Measurements from ENCODE around the gene RGS1.
"Not testable (repeated sequence)": the region's sequence is repeated elsewhere in the genome, so short reads cannot be mapped to it uniquely, and the experiment has no call there.

Gene RGS1, protein sequence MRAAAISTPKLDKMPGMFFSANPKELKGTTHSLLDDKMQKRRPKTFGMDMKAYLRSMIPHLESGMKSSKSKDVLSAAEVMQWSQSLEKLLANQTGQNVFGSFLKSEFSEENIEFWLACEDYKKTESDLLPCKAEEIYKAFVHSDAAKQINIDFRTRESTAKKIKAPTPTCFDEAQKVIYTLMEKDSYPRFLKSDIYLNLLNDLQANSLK

DNA sequence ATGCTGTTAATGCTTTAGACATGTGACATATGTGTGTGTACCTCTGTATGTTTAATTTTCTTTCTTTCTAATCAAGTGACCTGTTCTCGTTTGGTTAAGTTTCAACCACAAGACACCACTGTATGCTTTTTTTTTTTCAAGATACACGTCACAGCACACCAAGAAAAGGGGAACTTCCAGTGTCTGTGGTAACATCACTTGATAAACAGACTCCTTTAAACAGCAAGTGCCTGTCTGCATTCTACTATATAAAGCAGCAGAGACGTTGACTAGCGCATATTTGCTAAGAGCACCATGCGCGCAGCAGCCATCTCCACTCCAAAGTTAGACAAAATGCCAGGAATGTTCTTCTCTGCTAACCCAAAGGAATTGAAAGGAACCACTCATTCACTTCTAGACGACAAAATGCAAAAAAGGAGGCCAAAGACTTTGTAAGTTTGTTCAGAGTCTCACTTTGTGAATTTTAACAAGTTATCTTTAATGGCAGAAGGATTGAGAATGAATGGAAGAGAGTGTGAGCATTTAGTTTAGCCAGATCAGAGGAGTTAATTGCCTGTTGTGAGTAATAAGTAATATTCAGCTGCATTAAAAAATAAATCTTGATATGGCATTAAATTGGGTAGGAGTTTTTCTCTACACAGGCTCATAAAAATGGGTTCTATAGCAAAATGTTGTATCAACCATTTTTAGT is at the start of gene RGS1:
TSS of gene RGS1 (plus strand) at position 275 of the 691 bp plus-strand sequence. CDS start at position 295, 20 bp downstream.
- no peak for DNase-seq (ENCODE audit: low read depth)

DNA sequence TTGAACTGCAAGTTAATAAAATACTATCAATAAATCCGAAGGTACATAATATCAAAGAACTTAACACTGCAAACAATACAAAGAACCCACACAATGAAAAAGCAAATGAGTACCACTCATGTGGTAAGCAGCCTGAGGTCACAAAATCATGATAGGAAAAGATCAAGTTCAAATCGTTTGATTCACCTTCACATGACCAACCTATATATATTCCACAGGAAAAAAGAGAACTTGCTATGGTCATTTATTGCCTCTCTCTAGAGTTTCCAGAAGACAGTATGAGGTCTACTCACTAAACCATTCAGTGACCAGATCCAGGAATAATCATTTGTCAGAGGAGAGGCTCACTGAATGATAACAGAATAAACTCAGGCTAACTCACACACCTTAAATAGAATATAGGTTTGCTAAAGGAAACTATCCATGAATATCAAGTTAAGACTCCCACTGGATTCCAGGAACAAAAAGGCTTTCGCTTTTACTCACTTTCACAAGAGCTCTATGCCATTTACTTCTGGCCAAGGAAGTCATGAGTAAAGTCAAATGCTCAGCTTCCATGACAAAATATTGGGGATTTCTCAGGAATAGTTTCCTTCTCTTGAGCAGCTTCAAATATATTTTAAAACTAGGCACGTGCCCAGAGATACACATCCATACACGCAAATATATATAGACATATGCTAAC is 48.3 kb upstream of the RGS1 start:
- DNase-seq (ENCODE audit: low read depth): no peak

DNA sequence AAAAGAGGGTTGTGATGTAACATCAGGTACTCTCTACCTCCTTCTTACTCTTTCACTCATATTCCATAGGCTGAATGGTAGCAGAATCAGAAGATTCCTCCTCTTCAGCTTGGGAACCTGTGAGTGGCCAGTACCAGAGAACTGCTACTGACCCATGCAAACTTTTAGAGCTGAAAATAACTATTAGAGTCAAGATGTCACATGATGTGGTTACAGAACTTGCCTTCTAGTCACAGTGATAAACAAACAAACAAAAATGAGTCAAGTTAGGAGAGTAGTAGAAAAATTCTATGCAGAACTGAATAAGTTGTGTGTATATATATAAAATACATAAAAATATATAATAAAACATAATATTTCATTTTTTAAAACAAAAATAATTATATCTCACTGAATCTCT is 47.6 kb upstream of the RGS1 start:
- DNase-seq (ENCODE audit: low read depth): no peak

DNA sequence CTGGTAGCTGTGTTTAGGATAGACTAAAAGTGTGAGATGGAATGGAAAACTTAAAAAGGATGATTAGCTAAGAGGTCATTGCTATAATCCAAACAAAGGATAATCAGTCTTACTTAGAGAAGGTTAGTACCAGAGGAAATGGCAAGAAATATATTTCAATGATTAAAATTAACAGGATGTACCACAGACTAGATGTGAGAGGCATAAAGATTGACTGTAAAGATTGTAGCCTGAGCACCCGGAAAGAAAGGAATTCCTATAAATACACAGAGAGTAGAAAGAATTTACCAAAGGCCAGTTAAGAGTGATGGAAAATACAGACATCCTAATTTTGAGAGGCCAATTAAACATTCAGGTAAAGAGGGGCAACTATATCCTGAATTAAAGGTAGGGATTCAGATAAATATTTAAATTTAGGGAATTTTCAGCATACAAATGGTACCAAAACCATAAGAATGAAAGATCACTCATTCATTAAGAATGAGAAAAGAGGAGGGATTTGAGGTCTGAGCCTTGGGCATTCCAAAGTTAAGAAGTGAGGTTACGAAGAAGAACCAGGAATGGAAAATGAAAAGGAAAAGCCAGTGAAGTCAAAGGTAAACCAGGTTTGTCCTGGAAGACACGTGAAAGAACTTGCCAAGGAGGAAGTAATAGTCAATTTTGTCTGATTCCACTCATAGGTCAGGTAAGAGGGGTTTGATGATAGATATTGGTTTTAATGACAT is 46.4 kb upstream of the RGS1 start:
- no peak for DNase-seq (ENCODE audit: low read depth)

DNA sequence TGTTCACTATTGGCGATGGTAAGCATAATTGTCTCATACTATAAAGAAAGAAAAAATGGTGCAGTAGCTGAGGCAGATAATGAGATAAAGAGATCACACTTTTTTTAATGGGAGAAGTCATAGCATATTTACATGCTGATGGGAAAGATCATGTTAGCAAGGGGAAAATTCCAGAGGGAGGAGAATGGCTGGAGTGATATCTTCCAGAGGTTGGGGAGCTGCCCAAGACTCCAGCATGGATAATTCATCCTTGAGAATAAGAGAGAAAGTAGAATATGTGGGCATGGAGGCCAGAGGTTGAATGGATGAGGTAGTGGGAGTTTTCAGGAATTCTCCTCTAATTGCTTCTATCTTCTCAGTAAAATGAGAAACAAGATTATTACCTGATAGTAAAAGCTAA is 45.8 kb upstream of the RGS1 start:
- no peak for DNase-seq (ENCODE audit: low read depth)

DNA sequence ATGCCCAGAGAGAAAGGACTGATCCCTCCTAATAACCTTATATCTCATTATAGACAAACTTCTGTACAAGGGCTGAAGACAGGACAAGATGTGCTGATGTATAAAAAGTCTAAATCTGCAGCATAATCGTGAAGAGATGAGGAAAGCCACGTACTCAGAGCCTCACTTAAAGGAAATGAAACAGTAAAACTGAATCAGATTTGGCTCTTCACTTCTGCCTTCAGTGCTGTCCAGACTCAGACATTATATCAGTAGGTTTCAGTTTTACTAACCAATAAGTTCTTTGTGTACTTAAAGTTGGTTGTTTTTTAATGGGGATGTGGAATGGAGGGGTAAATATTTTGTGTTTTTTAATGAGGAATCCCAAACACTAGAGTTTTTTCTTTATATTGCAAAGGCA is 45.3 kb upstream of the RGS1 start:
- DNase-seq (ENCODE audit: low read depth): no peak

DNA sequence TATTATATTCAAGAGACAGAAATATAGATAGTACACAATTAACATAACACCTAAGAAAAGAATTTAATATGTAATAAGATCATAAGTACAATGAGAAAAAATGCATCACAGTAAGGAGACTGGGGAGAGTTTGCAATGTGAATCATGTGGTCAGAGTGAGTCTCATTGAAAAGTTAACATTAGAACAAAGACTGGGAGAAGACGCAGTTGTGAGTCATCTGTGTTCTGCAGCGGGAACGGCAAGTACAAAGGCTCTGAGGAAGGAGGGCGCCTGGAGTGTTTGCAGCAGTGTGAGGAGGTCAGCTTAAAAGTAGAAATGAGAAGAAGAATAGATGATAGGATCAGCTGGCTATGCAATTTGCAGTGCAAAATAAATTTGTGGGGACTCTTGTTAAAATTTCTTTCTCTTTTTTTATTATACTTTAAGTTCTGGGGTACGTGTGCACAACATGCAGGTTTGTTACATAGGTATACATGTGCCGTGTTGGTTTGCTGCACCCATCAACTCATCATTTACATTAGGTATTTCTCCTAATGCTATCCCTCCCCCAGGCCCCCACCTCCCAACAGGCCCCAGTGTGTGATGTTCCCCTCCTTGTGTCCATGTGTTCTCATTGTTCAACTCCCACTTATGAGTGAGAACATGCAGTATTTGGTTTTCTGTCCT is 44.4 kb upstream of the RGS1 start:
- DNase-seq (ENCODE audit: low read depth): not testable (repeated sequence)

DNA sequence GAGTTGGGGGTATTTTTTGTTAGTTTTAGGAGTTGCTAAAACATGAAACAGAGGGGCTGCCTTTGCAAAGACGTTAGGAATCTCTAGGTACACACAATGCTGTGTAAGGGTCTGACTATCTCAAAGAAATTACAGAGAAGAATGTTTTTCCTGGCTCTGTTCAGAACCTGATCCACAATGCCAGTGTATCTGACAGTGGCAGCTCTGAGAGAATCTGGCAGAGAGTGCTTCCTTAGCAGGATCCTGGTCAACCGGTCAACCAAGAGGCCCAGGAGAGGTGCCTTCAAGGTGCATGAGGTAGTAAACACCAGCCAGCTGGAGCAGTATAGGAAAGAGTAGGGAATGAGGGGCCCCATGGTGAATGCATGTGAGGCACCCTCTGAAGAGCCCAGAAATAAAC is 40.9 kb upstream of the RGS1 start:
- DNase-seq (ENCODE audit: low read depth): no peak

DNA sequence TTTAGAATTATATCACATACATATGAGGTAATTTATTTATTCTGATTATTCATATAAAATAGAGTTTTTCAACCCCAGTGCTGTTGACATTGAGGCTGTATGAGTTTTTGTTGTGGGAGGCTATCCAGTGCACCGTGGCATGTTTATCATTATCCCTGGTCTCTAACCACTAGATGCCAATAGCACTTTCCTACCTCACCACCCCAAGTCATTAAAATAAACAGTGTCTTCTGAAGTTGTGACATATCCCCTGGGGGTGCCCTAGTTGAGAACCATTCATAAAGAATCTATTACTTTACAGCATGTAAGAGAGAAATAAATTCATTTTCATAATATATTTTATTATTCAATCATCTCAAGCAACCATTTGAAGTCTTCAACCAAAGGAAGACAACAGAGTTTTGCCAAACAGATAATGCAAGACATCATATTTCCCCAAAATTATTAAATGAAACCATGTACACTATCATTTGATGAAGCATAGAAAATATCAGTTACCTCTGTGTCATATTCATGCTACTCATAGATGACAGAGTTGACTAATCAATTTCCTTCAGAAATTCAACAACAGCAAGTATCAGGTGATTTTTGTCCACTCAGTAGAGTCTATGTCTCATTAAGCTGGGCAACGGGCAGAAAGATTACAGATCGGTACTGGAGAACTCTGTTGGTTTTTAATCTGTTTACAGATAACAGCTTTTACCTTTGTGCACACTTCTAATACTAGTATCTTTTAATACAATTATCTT is 39.5 kb upstream of the RGS1 start:
- no peak for DNase-seq (ENCODE audit: low read depth)

DNA sequence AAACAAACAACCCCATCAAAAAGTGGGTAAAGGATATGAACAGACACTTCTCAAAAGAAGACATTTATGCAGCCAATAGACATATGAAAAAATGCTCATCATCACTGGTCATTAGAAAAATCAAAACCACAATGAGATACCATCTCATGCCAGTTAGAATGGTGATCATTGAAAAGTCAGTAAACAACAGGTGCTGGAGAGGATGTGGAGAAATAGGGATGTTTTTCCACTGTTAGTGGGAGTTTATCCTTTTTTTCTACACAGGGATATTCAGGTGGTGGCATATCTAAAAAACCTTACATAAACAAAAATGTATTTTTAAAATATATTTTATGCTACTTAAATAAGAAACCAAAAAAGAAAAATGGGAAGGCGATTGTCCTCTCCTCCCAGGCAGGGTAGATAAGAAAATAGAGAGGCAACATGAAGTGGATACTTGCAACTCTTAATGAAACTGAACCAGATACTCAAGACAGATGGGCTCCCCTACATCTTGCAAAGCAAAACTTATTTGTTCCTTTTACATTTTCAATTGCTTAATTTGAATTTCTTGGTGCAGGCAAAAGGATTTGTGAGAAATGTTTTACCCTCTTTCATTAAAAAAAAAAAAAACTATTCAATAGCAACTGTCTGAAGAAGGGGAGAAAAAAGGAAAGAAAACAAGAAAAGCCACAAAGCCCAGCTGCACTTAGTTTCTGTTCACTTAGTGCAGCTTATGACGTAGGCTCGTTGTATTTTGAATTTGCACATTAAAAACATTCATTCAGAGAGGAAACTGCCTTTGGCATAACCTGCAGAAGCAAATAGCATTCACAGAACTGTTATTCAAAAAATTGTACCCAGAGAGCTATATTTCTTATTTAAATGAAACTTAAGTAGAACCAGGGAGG is 36.9 kb upstream of the RGS1 start:
- no peak for DNase-seq (ENCODE audit: low read depth)

DNA sequence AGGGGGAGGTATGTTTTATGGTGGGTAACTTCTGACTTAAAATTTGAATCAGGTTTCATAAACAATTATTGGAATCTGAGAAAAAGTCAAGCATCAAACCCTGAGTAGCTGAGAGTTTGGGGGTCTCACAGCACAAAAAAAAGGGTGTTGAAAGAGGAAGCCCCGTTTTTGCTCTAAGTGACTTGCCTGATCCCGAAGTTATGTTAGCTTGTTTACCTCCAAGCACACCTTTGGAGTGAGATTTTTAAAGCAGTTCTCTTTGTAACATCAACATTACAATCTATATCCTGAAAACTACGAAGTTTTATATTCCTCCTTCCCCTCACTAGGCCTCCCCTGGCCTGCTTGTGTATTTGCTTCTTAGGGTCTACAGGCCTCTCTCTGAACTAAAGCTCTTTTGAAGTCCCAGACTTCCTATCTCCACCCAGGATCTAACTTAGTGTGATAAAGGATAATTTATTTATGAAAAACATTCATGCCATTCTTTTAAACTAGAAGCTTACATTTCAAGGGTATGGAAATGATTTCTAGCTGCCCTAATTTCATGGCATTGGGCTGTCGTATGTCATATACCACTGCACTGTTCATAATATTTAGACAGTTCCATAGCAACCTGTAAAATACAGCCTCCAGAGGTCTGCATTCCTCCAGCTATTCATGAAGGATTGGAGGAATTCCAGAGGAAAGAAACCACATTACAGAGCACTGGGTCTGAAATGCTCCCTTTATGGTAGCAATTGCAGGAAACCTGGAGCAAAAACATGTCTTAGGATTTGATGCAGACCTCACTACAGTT is 36.1 kb upstream of the RGS1 start:
- DNase-seq (ENCODE audit: low read depth): no peak

DNA sequence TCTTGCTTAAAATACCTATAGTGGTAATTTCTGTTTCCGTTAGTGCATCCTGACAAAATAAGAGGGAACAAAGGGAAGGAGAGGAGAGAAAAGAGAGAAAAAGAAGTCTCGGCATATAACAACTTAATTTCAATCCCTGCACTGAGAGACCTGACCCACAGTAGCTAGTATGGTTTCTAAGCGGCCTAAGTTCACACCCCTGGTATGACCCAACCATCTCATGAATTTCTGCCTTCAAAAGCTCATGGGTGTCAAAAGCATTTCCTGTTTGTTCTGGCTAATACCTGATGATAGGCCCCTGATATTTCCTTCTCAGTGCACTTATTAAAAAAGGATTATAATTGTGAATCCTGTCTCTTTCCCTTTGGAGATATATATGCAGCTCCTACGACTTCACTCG is 32.1 kb upstream of the RGS1 start:
- no peak for DNase-seq (ENCODE audit: low read depth)

DNA sequence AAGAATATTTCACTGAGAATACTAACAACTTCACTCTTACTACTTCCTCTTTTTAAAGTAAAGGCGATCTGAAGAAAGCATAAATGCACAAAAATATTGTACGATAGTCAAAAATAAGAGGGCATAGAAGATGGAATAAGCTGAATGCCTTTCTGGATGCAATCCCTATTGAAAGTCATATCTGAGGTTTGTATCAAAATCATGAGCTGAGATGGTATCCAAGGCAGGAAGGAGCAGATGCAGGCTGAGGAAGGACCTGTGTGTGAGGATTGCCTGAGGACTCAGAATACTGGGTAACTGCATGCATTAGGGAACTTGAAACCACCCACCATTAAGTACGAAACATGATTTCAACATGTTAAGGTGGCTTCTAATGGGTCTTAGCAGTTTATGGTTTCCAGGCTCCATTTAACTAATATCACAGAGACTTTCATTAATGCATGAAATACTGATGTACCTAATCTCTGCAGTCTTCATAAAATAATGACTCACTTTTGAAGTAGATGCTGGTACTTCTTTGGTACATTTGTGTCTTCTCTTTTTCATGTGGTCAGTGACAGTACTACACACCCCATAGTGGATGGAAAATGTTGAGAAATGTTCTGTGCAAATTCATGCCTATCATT is 29.6 kb upstream of the RGS1 start:
- DNase-seq (ENCODE audit: low read depth): no peak

DNA sequence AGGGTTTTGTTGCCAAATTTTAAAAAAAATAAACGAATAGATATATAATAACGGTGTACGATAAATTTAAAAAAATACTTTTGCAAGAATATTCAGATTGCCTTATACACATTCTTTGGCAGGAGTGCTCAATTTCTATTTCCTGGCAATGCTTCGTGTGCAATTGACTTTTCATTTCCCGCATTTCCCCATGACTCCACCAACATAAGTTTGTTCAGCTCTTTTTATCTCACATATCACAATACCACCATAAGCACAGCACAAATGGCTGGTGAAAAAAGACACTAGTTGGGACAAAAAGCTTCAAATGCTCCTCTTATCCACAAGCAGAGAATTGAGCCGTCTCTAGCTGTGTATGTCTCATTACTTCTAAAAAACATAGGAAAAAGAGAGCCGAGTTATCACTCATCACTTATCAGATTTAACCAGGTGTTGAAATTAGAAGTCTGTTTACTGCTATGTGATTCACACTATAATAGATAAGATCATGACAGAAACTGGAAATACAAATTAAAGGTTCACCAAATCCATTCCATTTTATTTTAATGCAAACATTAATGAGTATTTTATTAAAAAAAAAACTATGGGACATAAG is 28.9 kb upstream of the RGS1 start:
- no peak for DNase-seq (ENCODE audit: low read depth)

DNA sequence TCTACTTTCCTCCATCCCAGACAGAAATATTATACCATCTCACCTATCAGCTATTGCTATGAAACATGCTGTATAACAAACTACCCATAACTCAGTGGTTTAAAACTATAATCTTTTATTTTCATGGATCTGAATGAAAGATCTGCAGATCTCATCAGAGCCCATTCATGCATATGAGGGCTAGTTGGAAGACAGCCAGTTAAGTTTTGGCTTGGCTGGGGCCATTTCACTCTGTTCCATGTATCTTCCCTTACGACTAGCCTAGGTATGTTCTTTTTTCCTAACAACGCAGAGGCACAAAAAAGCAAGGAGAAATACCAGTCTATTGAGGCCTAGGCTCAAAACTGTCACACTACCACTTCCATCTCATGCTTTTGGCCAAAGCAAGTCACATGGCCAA is 28.1 kb upstream of the RGS1 start:
- DNase-seq (ENCODE audit: low read depth): no peak

DNA sequence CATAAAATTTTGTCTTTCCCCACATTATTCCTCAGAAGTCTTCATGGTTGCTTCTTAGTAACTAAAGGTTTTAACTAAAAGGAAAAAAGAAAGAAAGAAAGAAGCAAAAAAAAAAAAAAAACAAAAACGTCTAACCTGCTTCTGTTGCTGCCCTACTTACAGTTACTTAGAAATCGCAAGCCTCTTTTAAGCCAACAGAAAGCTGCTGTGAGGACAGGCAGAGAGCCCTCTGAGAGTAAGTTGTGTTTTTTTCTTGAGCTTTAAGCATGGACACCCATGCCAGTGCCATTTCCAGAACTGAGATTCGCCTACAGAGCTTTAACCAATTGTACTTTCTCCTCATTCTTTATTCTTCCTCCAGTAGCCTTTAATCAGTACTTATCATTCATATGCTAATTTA is 25.6 kb upstream of the RGS1 start:
- DNase-seq (ENCODE audit: low read depth): no peak

DNA sequence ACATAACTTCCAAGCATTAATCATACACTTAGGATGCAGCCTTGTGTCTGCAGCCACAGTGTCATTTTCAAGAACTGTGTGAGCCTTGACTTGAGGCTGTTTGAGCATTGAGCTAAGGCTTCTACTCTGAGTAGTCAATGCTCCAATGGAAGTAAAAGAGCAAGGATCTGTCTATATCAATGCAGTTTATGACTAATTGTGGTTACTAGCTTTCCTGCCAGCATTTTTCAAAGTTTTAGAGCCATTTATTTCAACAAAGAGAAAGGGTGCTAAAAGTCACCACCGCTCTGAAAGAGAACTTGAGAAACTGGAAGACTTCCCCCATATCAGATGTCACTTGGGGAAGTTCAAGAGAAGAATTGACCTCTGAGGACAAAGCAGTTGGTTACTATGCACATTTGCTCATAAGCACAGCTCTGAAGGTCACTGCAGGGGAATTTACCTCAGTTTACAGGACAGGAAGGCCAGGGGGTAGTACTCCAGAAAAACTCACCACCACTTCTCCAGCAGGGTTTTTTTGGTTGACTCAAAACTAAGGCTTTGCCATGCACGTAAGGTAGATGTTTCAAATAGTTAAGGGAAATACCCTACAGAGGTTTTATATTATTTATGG is 24.5 kb upstream of the RGS1 start:
- no peak for DNase-seq (ENCODE audit: low read depth)

DNA sequence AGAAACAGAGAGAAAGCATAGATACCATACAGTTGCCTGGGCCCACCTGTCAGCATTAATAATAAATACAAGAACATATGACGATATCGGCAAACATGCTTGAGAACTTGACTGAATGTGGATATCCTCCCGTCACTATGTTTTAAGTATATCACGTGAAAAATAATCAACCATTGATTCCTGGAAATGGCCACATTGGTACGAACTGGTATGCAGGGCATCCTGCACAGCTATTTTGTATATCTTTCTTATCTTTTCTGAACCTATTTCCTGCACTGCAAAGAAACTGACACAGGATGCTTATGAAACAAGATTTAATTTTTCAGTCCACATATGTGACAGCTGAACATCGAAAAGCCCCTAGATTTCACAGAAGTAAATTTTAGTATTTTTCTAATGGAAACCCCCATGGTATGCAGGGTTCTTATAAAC is 22.8 kb upstream of the RGS1 start:
- DNase-seq (ENCODE audit: low read depth): no peak

Measured in stimulated activated CD8-positive, alpha-beta memory T cell treated with anti-CD3 and anti-CD28 coated beads, Interleukin-15, amount 100 ng/mL, for 24 hours (primary cell).